ENCODE data around the gene PCNX4.

PCNX4 gene

DNA sequence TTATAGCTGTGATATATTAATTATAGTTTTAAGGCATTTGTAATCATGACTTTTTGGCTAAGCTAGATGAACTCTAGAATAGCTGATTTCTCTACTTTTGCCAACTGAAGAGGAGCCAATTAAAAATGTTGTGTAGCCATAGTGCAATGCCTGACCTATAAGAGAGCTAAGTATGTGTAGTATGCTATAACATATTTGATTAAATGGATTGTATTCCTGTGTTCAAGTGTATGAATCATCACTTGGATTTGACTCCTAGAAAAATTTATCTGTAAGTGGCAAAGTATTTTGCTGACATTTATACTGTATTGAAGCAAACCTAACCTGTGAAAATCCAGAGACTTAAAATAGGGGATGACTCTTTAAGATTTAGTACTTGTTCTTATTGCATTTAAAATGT lies 34.2 kb downstream of the PCNX4 start:
- H3K4me3 ChIP-seq (replicated peaks; ENCODE audit: low read depth, low read length): no peak overlapping the region
- DNase-seq (ENCODE audit: extremely low read depth, low read depth): no peak
- TF ChIP-seq CTCF (IDR thresholded peaks at IDR 0.05; ENCODE audit: low read depth, low read length, missing control alignments): no peak

DNA sequence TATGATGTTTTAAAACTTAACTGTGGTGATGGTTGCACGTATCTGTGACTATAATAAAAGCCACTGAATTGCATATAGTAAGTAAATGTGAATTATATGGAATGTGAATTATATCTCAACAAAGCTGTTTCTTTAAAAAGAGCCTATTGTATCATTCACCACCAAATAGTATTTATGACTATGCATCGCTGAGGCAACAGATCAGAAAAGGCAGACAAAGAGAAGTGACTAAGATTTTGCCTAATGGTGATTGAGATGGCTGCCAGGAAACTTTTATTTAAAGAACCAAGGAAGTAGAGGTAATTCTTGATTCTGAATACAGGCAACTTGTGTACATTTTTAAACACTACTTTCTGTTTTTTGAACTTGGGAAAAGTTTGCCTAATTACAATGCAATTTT lies 41.8 kb downstream of the PCNX4 start:
- no peak for TF ChIP-seq CTCF (IDR thresholded peaks at IDR 0.05; ENCODE audit: low read depth, low read length, missing control alignments)
- DNase-seq (ENCODE audit: extremely low read depth, low read depth): no peak
- H3K4me3 ChIP-seq (replicated peaks; ENCODE audit: low read depth, low read length): no peak overlapping the region

DNA sequence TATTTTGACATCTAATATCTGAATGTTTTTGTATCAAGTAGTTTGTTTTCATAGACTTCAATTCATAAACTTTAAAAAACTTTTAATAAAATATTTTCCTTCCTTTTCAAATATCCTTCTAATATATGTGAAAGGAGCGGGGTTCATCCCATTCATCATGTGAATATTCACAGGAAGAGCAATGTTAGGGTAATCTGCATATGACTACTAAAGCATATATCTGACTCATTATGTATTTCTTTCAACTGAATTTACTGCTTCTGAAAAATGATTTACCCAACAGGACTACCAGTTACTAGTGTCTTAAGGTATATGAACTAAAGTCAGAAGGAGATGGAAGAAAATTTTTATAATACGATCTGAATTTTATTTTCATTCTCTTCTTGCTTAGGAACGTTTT lies 43.0 kb downstream of the PCNX4 start:
- no peak for TF ChIP-seq CTCF (IDR thresholded peaks at IDR 0.05; ENCODE audit: low read depth, low read length, missing control alignments)

DNA sequence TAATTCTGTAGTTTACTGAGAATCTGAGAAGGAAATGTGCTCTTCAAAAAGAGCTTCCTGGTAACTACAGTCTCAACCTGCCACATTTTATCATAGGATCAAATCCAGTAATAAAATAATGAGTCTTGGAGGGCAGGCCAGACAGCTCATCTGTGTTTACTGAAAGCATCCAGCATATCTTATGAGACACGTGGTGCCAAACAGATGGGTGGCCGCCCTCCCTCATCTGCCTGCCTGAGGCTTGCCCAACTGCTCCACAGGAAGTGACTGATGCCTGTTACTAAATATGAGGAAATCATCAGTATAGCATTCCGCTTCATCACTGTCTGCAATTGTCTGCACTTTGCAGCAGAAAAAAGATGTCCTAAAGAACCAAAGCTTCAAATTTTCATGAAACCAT lies 60.0 kb downstream of the PCNX4 start:
- no peak overlapping the region for H3K4me3 ChIP-seq (replicated peaks; ENCODE audit: low read depth, low read length)
- peak; percentile 74 for DNase-seq (ENCODE audit: extremely low read depth, low read depth)
- TF ChIP-seq CTCF (IDR thresholded peaks at IDR 0.05; ENCODE audit: low read depth, low read length, missing control alignments): no peak

More for the DNA sequence above, 43.0 kb downstream of the PCNX4 start:
- H3K4me3 ChIP-seq (replicated peaks; ENCODE audit: low read depth, low read length): no peak overlapping the region
- DNase-seq (ENCODE audit: extremely low read depth, low read depth): no peak

DNA sequence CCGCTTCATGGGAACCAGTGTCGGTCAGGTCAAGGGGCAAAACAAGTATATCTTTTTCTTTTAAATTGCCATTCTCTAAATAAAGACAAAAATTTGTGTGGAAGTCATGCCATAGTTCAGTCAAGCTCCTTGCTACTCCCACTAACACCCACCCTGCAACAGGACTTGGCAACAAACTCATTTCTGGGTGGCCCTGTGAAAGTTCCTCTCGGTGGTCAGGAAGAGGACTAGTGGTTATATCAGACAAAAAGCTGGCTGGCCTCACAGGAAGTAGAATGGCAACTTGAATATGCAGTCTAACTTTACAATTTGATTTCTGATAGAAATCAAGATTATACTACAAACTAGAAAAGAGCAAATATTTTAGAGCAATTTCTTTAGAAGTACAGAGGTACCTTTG lies 62.3 kb downstream of the PCNX4 start:
- TF ChIP-seq CTCF (IDR thresholded peaks at IDR 0.05; ENCODE audit: low read depth, low read length, missing control alignments): no peak
- no peak for DNase-seq (ENCODE audit: extremely low read depth, low read depth)
- no peak overlapping the region for H3K4me3 ChIP-seq (replicated peaks; ENCODE audit: low read depth, low read length)

- TF ChIP-seq CTCF (IDR thresholded peaks at IDR 0.05; ENCODE audit: low read depth, low read length, missing control alignments): no peak
- no peak overlapping the region for H3K4me3 ChIP-seq (replicated peaks; ENCODE audit: low read depth, low read length)
Observed at GRCh38 chr14:60154671-60155070, 62.9 kb downstream of the PCNX4 start.

GRCh38 chr14:60160422-60160821 lies 68.7 kb downstream of the PCNX4 start:
- no peak for DNase-seq (ENCODE audit: extremely low read depth, low read depth)
- H3K4me3 ChIP-seq (replicated peaks; ENCODE audit: low read depth, low read length): no peak overlapping the region
- TF ChIP-seq CTCF (IDR thresholded peaks at IDR 0.05; ENCODE audit: low read depth, low read length, missing control alignments): no peak

More at GRCh38 chr14:60154671-60155070, 62.9 kb downstream of the PCNX4 start:
- no peak for DNase-seq (ENCODE audit: extremely low read depth, low read depth)
